B cell (primary cell): ENCODE measurements around the gene ERCC1. TPM values are rescaled to one million over a fixed set of nuclear protein-coding genes. Genes with fewer than 3 reads are reported as not detected.
A peak's percentile ranks its signal among the peaks of the same experiment; 100 is the strongest.
"Not testable (repeated sequence)": the region's sequence is repeated elsewhere in the genome, so short reads cannot be mapped to it uniquely, and the experiment has no call there.

Experiments used
- ATAC-seq: fragments of 200-7000 bp; cut with Tn5 transposase; one replicate; pipeline ENCODE4 v1.10.0; 2021; ENCODE audit warnings: low read depth, mild to moderate bottlenecking, moderate number of reproducible peaks, moderate library complexity
- CTCF ChIA-PET: fragments of 350-600 bp; sonication (Branson Sonifier 250); formaldehyde crosslinking; loops from one replicate; lab custom pipeline; 2021; ENCODE audit warnings: antibody characterized with exemption, inconsistent platforms; lab: Charles Lee
- POLR2A ChIA-PET: fragments of 350-600 bp; sonication (Branson Sonifier 250); formaldehyde crosslinking; loops from one replicate; lab custom pipeline; 2021; ENCODE audit warnings: antibody characterized with exemption; lab: Charles Lee
- DNase-seq: peaks from one replicate; pipeline ENCODE4 v3.0.0; 2013
- H2AFZ ChIP-seq: 2 replicates; pipeline ENCODE4 v1.6.1; 2012; ENCODE audit warnings: mild to moderate bottlenecking, low read depth, low read length; ENCODE audit not compliant: insufficient read depth, poor library complexity, severe bottlenecking
- H3K27ac ChIP-seq, 2 donors: 1 replicate in 1 of 2; 2 replicates in 1 of 2; pipeline ENCODE4 v1.5.1; 2012 to 2013; ENCODE audit warnings: low read length in 2 of 2, mild to moderate bottlenecking in 2 of 2, moderate library complexity in 1 of 2
- H3K27me3 ChIP-seq, 4 experiments: fragments of 200-600 bp in 1 of 4; sonication (generic) in 1 of 4; replicated peaks in 1 of 4; 1 replicate in 2 of 4; 2 replicates in 2 of 4; pipeline versions ENCODE4 v1.6.1 to v1.7.0; 2013 to 2016; ENCODE audit warnings: low read length in 3 of 4, mild to moderate bottlenecking in 2 of 4, mixed read lengths in 1 of 4, moderate library complexity in 1 of 4; ENCODE audit not compliant: insufficient read depth in 4 of 4, control insufficient read depth in 3 of 4; ENCODE audit errors: control extremely low read depth in 1 of 4
- H3K36me3 ChIP-seq, 2 experiments: replicated peaks in 1 of 2; 1 replicate in 1 of 2; 2 replicates in 1 of 2; pipeline versions ENCODE4 v1.6.1 to v1.7.1; 2013; ENCODE audit warnings: low read length in 1 of 2; ENCODE audit not compliant: insufficient read depth in 2 of 2, control insufficient read depth in 1 of 2; ENCODE audit errors: control extremely low read depth in 1 of 2, extremely low read depth in 1 of 2
- H3K4me1 ChIP-seq, 2 donors: fragments of 200-600 bp in 1 of 2; sonication (generic) in 1 of 2; 1 replicate in 1 of 2; 2 replicates in 1 of 2; pipeline versions ENCODE4 v1.5.1 to v1.6.1; 2013 to 2017; ENCODE audit warnings: low read length in 2 of 2; ENCODE audit not compliant: control insufficient read depth in 2 of 2, insufficient read depth in 2 of 2
- H3K4me2 ChIP-seq: replicated peaks from 2 replicates; pipeline ENCODE3; 2012; ENCODE audit warnings: mild to moderate bottlenecking, low read depth, low read length; ENCODE audit not compliant: poor library complexity, severe bottlenecking
- H3K4me3 ChIP-seq, 5 experiments: fragments of 200-600 bp in 1 of 5; sonication (generic) in 1 of 5; 1 replicate in 3 of 5; 2 replicates in 2 of 5; pipeline versions ENCODE4 v1.5.1 to v1.7.0; 2011 to 2016; ENCODE audit warnings: low read length in 4 of 5, mild to moderate bottlenecking in 4 of 5, low read depth in 2 of 5, control low read depth in 1 of 5, moderate library complexity in 1 of 5; ENCODE audit not compliant: insufficient read depth in 1 of 5; ENCODE audit errors: control extremely low read depth in 1 of 5, extremely low read depth in 1 of 5
- H3K79me2 ChIP-seq: fragments of 200-600 bp; sonication (generic); one replicate; pipeline ENCODE4 v1.6.0; 2016; ENCODE audit warnings: low read length; ENCODE audit not compliant: control insufficient read depth, insufficient read depth
- H3K9ac ChIP-seq: fragments of 200-600 bp; sonication (generic); 2 replicates; pipeline ENCODE4 v1.6.1; 2017; ENCODE audit warnings: mild to moderate bottlenecking, low read length, moderate library complexity
- H3K9me3 ChIP-seq, 3 donors: one replicate each; pipeline versions ENCODE4 v1.6.1 to v1.7.1; 2013; ENCODE audit warnings: low read length in 2 of 3; ENCODE audit not compliant: control insufficient read depth in 2 of 3, insufficient read depth in 1 of 3; ENCODE audit errors: control extremely low read depth in 1 of 3
- H4K20me1 ChIP-seq: 2 replicates; pipeline ENCODE4 v1.6.0; 2012; ENCODE audit warnings: mild to moderate bottlenecking, low read length; ENCODE audit not compliant: insufficient read depth, control insufficient read depth, poor library complexity, severe bottlenecking
- H3K27ac Mint-ChIP-seq: one replicate; pipeline ENCODE4 v1.8.0; 2021; ENCODE audit warnings: mixed read lengths
- H3K27me3 Mint-ChIP-seq: one replicate; pipeline ENCODE4 v1.8.0; 2021; ENCODE audit warnings: mixed read lengths
- H3K4me1 Mint-ChIP-seq: one replicate; pipeline ENCODE4 v1.8.0; 2021; ENCODE audit warnings: mixed read lengths
- H3K4me3 Mint-ChIP-seq: one replicate; pipeline ENCODE4 v1.8.0; 2021; ENCODE audit warnings: mixed read lengths
- H3K9me3 Mint-ChIP-seq: one replicate; pipeline ENCODE4 v1.8.0; 2022; ENCODE audit warnings: mixed read lengths; ENCODE audit not compliant: insufficient read depth
- whole genome bisulfite sequencing: methylation state at CpG from one replicate; pipeline ENCODE4 v1.1.5; 2013; ENCODE audit warnings: missing lambda C conversion rate; ENCODE audit not compliant: insufficient coverage; 5-methylcytosine and 5-hydroxymethylcytosine counted together
- intact Hi-C: fragments of 100-400 bp; cut with micrococcal nuclease; formaldehyde crosslinking; loops from one replicate; pipeline ENCODE4 v1.10.0; 2022
- polyA plus RNA-seq: library from polyadenylated mRNA; depleted of rRNA; stranded (reverse); fragments of >200 nt; gene quantifications from 2 replicates; pipeline ENCODE4 v1.2.3, GENCODE V29; 2012
- total RNA-seq, 2 donors: library from RNA; stranded (reverse); fragments of 120-200 nt in 1 of 2; gene quantifications; 1 replicate in 1 of 2; 2 replicates in 1 of 2; pipeline versions ENCODE4 v1.2.3 to v1.2.4, GENCODE V29; 2013 to 2022

Gene ERCC1
- total and polyA plus RNA-seq, 2 donors (not counting 1 experiment from before 2014, with no cell fraction given): 75.7 to 81.9 TPM

GRCh38 chr19:45431008-45431407 is 7.3 kb upstream of the ERCC1 start:
- H2AFZ ChIP-seq, H3K9ac ChIP-seq, ATAC-seq, H4K20me1 ChIP-seq, POLR2A ChIA-PET, H3K27ac Mint-ChIP-seq, H3K9me3 Mint-ChIP-seq, H3K4me3 ChIP-seq, H3K79me2 ChIP-seq, H3K4me2 ChIP-seq, intact Hi-C loops, H3K27ac ChIP-seq, H3K9me3 ChIP-seq, H3K36me3 ChIP-seq, H3K4me3 Mint-ChIP-seq: not testable (repeated sequence)
- peaks cover 0 to 12% (median 5%) of the 10 kb centered on the region in 4 experiments for H3K27me3 ChIP-seq
- Mint-ChIP-seq H3K4me1 (peaks cover 13% of the 10 kb centered on the region), H3K27me3 (peaks cover 11% of the 10 kb centered on the region)
- CTCF ChIA-PET: interaction anchor here (0.7 to 3.3 kb wide), 7 partner anchors 9 to 578 kb away, joined by 3 to 15 read pairs (median 6); no protein-coding TSS in a partner anchor
- WGBS: 56% methylated on average over 4 of the region's 9 CpGs
- peak; percentile 21 for DNase-seq
- peaks cover 11 to 20% of the 10 kb centered on the region in 2 donors for H3K4me1 ChIP-seq

DNA sequence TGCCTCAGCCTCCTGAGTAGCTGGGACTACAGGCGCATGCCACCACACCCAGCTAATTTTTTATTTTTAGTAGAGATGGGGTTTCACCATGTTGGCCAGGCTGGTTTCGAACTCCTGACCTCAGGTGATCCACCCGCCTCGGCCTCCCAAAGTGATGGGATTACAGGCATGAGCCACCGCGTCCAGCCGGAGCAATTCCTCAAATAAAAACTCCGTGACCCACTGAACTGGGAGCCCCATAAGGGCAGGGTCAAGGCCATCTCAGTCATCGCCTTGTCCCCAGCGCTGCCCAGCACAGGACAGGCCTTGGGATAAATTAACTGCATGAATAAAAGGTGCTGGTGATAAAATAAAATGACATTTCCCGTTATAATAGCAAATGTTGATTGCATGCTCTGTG is 6.2 kb upstream of the ERCC1 start:
- H3K4me1 Mint-ChIP-seq: peaks cover 13% of the 10 kb centered on the region
- H2AFZ ChIP-seq, ATAC-seq, H4K20me1 ChIP-seq, H3K27ac ChIP-seq, DNase-seq, H3K79me2 ChIP-seq, H3K4me2 ChIP-seq, H3K4me3 ChIP-seq, H3K36me3 ChIP-seq, H3K9me3 Mint-ChIP-seq, H3K4me3 Mint-ChIP-seq, H3K9me3 ChIP-seq, H3K9ac ChIP-seq, POLR2A ChIA-PET, H3K27ac Mint-ChIP-seq: not testable (repeated sequence)
- Histone ChIP-seq H3K4me1 (peaks cover 11 to 20% of the 10 kb centered on the region in 2 donors), H3K27me3 (peaks cover 0 to 12% (median 5%) of the 10 kb centered on the region in 4 experiments)
- intact Hi-C loops: loop anchor here (5.0 kb wide), 1 partner anchor 212 kb away; no protein-coding TSS in a partner anchor
- WGBS: 91% methylated on average over 9 of the region's 11 CpGs
- H3K27me3 Mint-ChIP-seq: peaks cover 11% of the 10 kb centered on the region
- CTCF ChIA-PET: interaction anchor here (0.6 to 3.3 kb wide), 4 partner anchors 10 to 278 kb away, joined by 5 to 15 read pairs (median 12); no protein-coding TSS in a partner anchor
